IPS DF 4.7 (cell line): ENCODE data around the gene AGPAT1.

Experiments used
- DNase-seq: peaks from one replicate; pipeline ENCODE4 v3.0.0-alpha.2; 2013; ENCODE audit warnings: low spot score; ENCODE audit errors: extremely low read depth

The AGPAT1 gene

GRCh38 chr6:32168807-32169591 lies 6.9 kb downstream of the AGPAT1 start:
- DNase-seq: no peak

GRCh38 chr6:32168350-32168749 lies 7.5 kb downstream of the AGPAT1 start:
- DNase-seq: no peak

GRCh38 chr6:32167761-32168262 lies 8.1 kb downstream of the AGPAT1 start:
- DNase-seq: no peak

DNA sequence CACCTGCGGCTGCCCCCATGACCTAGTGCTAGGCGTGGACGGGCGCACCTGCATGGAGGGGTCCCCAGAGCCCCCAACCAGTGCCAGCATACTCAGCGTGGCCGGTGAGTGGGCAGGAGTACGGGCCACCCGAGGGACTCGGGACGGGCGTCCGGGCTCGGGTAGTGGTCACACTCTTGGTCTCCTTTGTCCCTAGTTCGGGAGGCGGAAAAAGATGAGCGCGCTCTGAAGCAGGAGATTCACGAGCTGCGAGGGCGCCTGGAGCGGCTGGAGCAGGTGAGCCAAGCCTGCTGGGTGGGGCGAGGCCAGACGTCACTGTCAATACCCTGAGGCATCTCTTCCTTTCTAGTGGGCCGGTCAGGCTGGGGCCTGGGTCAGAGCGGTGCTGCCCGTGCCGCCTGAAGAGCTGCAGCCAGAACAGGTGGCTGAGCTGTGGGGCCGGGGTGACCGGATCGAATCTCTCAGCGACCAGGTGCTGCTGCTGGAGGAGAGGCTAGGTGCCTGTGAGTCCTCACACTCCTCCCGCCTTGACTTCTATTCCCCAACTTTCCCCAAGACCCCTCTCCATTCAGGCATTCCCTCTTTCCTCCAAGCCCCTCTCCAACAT lies 8.6 kb downstream of the AGPAT1 start:
- DNase-seq: no peak

DNA sequence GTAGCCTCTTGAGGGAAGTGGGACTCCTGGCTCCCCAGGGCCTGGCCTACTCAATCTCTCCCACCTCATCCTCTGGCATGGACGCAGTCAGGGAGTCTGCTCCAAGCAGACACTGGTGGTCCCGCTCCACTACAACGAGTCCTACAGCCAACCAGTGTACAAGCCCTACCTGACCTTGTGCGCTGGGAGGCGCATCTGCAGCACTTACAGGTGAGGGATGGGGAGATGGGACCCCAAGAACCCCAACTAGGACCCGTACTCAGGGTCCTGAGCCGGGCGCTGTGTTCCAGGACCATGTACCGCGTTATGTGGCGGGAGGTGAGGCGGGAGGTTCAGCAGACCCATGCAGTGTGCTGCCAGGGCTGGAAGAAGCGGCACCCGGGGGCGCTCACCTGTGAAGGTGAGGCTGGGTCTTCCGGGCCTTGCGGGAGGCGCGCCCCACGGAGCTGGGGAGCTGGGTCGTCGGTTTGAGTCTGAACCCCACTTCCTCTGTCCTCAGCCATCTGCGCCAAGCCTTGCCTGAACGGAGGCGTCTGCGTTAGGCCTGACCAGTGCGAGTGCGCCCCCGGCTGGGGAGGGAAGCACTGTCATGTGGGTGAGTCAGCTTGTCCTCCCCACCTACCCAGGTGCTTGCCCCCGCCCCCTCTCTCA lies 9.3 kb downstream of the AGPAT1 start:
- DNase-seq: no peak

DNA sequence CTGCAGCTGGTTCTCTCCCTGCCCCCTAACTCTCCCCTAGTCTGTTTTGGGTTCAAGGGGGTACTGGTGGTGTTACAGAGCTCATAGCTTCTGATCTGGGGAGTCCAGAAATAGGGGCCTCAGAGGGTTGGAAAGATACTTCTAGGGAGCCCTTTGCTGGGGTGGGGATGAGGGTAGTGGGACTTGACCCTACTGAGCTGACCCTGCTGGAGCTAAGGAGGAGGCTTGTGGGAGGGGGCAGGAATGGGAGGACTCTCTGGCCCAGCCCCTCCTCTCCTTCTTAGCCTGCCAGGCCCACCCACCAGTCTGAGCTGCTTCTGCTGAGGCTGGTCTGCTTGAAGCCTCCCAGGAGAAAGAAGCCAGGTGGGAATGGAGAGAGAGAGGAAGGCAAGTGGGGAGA lies 11.6 kb downstream of the AGPAT1 start, which contains the start of gene EGFL8:
Gene EGFL8 (plus strand): TSS at position 301 of the 400 bp plus-strand sequence. CDS start 1,571 bp downstream, outside the sequence.
- no peak for DNase-seq

DNA sequence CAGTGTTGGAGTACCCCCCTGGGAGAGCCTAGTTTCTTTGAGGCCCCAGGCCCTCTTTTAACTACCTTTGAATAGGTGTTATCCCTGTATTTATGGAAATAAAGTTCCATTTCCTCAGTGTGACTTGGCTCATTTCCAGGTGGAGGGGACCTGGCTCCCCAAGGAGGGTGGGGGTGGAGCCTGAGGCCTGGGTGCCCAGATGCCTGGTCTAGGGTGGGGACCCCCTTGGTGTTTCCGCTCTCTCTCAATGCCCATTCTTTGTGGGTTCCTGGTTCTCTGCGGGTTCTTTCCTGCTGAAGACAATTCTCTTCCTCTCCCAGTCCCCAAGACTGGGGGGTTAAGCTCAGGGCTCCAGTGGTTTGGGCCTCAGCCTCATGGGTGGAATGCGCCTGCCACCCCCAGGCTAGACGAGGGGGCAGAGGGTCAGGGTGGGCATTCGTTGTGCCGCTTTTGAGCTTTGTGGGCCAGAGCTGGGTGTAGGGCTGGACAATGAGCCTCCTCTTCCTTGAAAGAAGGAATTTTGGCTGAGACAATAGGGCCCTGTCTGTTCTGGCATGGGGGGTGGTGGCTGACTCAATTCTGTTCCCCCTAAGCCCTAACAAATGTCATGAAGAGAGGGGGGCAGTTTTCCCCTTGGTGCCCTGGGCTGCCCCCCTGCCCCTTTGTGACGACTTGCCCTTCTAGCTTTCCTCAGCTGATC lies 12.2 kb downstream of the AGPAT1 start:
- no peak for DNase-seq

- no peak for DNase-seq
Measured at GRCh38 chr6:32158052-32158451, 17.8 kb downstream of the AGPAT1 start.

- no peak for DNase-seq
Measured at GRCh38 chr6:32156891-32157290, 19.0 kb downstream of the AGPAT1 start.

DNA sequence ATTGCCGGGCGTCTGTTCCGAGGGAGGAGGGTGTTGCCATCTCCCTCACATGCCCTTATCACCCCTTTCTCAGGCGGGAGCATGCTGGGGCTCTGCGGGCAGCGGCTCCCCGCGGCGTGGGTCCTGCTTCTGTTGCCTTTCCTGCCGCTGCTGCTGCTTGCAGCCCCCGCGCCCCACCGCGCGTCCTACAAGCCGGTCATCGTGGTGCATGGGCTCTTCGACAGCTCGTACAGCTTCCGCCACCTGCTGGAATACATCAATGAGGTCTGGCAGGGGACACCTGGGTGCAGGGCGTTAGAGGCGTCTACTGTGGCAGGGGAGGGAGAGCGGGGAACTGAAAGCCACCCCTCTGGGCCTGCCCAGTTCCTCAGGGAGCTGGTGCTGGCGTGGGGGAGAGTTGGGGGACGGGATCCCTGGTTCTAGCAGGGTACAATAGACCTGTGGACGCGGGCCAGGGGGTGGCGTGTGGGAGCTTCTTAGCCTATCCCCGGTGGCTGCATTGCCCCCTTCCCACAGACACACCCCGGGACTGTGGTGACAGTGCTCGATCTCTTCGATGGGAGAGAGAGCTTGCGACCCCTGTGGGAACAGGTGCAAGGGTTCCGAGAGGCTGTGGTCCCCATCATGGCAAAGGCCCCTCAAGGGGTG lies 21.2 kb downstream of the AGPAT1 start:
- no peak for DNase-seq

- DNase-seq: no peak
Measured at GRCh38 chr6:32153564-32154513, 22.0 kb downstream of the AGPAT1 start, which contains the start of gene PPT2. Gene PPT2, plus strand, starts transcription at chr6:32154141. Its CDS starts 454 bp downstream, at chr6:32154595.

- no peak for DNase-seq
Measured at GRCh38 chr6:32152769-32153563, 22.9 kb downstream of the AGPAT1 start.

DNA sequence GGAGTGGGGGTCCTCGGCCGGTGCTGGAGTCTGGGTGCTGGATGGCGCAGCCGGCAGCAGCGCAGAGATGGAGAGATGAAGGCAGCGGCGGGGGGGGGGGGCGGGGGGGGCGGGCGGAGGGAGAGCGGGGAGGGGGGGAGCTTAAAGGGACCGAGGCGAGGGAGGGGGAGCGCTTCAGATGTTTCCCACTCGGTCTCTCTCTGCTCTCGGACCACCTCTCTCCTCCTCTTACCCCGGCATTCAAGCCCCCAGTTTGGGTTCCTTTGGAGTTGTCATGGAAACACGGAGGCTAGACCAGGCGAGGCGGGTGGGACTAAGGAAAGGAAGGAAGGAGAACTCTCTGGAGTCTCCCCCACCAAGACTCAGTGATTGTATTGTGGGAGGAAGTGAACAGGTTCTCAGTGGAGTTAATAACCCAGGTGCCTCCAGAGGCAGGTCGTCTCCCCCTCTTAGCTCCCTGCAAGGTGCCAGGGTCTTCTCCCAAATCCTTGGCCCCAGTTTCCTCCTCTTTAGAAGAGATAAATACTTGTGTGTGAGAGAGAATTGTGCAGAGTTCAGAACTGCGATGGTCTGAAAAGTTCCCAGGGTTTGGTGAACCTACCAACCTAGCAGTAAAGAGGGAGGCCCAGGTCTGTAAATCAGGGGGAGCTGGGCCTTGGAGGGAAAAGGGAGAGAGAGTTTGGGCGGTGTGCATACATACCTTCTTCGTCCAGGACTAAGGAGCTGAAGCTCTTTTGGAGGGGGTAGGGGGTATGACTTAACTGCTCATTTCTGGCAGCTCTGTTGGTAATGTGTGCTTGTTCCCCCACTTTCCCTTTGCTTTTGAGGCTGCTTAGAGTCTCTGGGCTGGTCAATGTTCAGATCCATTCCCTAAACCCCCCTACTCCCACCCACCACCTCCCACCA lies 23.8 kb downstream of the AGPAT1 start, which contains the start of gene PRRT1:
Gene PRRT1 (minus strand): TSS at position 77 of the 906 bp plus-strand sequence. CDS start 112 bp downstream, outside the sequence.
- no peak for DNase-seq

DNA sequence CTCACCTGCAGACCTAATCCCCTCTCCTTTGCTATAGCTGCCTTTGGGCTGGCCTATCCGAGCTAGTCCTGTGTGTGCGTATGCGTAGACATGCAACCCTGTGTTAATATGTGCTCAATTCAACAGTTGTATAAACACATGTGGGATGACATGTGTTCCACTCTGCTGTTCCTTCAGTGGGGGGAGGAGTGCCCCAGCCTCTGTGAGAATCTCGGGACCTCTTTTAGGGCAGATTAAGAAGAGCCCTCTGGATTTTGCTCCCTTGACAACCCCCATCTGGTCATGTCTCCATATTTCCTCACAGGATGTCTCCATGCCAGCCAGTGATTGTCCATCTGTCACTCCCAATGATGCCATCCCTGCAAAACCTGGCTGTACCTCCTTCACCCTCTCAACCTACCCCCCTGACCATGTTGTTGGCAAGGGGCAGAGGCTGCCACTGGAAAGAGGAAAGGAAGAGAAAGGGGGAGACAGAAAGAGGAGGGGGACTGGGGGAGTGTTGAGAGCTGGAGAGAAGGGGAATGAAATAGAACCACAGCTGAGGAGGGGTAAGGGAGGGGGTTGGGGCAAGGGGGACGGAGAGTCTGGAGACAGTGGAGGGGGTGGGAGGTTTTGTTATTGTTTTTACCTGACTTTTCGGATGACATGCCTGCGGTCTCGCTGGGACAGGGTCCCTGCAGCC lies 24.6 kb downstream of the AGPAT1 start:
- DNase-seq: no peak

GRCh38 chr6:32149932-32150870 lies 25.7 kb downstream of the AGPAT1 start:
- no peak for DNase-seq

DNA sequence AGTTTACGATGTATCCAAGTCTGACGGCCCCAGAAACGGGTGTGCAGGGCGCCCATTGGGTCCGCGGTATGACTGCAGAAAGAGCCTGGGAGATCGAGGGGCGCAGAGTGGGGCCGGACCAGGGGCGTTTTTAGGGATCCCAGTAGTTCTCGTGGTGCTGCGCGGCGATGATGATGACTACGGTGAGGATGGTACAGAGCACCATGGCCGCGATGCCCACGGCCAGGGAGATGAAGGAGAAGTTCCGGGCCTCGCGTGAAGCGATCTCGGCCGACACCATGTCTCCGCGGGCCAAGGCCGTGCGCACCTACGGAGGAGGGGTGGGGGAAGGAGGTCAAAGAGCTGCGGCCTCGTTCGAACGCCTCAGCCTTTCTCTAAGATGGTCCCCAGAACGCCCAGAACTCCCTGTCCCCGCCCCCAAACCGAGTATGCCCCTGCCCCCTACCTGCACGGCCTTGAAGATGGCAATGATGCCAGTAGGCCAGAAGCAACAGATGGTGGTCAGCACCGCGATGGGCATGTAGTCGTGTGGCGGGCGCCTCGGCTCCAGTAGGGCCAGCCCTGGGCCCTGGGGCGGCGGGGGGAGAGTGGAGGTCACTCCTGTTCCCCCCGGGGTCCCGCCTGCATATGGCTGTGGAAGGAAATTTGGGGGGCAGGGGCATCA lies 26.7 kb downstream of the AGPAT1 start:
- DNase-seq: no peak
